Measurements from ENCODE around the gene FETUB. TPM values are rescaled to one million over a fixed set of nuclear protein-coding genes. Genes with fewer than 3 reads are reported as not detected.

The FETUB gene
- total RNA-seq, 1 donor from 2014 or later: not detected

GRCh38 chr3:186614597-186615483 lies 25.4 kb upstream of the FETUB start:
- H3K27me3 ChIP-seq: no peaks in the 10 kb centered on the region
- H3K36me3 ChIP-seq: no peaks in the 10 kb centered on the region
- no peak overlapping the region for H3K4me3 ChIP-seq
- no peaks in the 10 kb centered on the region for H3K9me3 ChIP-seq
- TF ChIP-seq CTCF (IDR thresholded peaks at IDR 0.05): peak; percentile 77 to 99 (median 97)
- peak in 1 of 2 donors; percentile 83 for DNase-seq (ENCODE audit: low spot score in 2 of 2)
- intact Hi-C loops (cut with DNase I): loop anchor here (2.0 to 10.0 kb wide), 4 partner anchors 170 to 1097 kb away; partner anchors contain the start of gene ST6GAL1
- peaks cover 2 to 4% of the 10 kb centered on the region in 2 donors for H3K4me1 ChIP-seq
- no peak overlapping the region for H3K27ac ChIP-seq

- TF ChIP-seq CTCF (IDR thresholded peaks at IDR 0.05): no peak
- Histone ChIP-seq H3K4me1 (peaks cover 2 to 4% of the 10 kb centered on the region in 2 donors), H3K4me3 (no peak overlapping the region), H3K36me3 (no peaks in the 10 kb centered on the region), H3K27me3 (no peaks in the 10 kb centered on the region), H3K27ac (no peak overlapping the region), H3K9me3 (no peaks in the 10 kb centered on the region)
- DNase-seq (ENCODE audit: low spot score in 2 of 2): no peak
- intact Hi-C loops (cut with DNase I): loop anchor here (2.0 to 10.0 kb wide), 5 partner anchors 209 to 1096 kb away; partner anchors contain the start of gene ST6GAL1
These were observed 23.9 kb upstream of the FETUB start for GRCh38 chr3:186616299-186616617.

- intact Hi-C loops (cut with DNase I): loop anchor here (1.0 to 10.0 kb wide), 6 partner anchors 50 to 1095 kb away; partner anchors contain the start of genes ST6GAL1 and TBCCD1
- no peak overlapping the region for H3K27ac ChIP-seq
- peaks cover 2 to 4% of the 10 kb centered on the region in 2 donors for H3K4me1 ChIP-seq
- TF ChIP-seq CTCF (IDR thresholded peaks at IDR 0.05): peak; percentile 86 to 93 (median 88)
- H3K9me3 ChIP-seq: no peaks in the 10 kb centered on the region
- peak; percentile 66 to 93 for DNase-seq (ENCODE audit: low spot score in 2 of 2)
- no peaks in the 10 kb centered on the region for H3K27me3 ChIP-seq
- peak overlapping the region in 1 of 2 donors; percentile 45 for H3K4me3 ChIP-seq
- no peaks in the 10 kb centered on the region for H3K36me3 ChIP-seq
These were observed 22.9 kb upstream of the FETUB start for GRCh38 chr3:186617036-186617946.

- no peaks in the 10 kb centered on the region for H3K36me3 ChIP-seq
- H3K4me3 ChIP-seq: no peak overlapping the region
- intact Hi-C loops (cut with DNase I): loop anchor here (5.0 to 10.0 kb wide), 3 partner anchors 316 to 1094 kb away; partner anchors contain the start of gene ST6GAL1
- no peak for TF ChIP-seq CTCF (IDR thresholded peaks at IDR 0.05)
- no peak for DNase-seq (ENCODE audit: low spot score in 2 of 2)
- no peaks in the 10 kb centered on the region for H3K9me3 ChIP-seq
- peaks cover 2 to 4% of the 10 kb centered on the region in 2 donors for H3K4me1 ChIP-seq
- H3K27me3 ChIP-seq: no peaks in the 10 kb centered on the region
- H3K27ac ChIP-seq: no peak overlapping the region
These were observed 21.8 kb upstream of the FETUB start for GRCh38 chr3:186618318-186618938.

GRCh38 chr3:186619787-186620212 lies 20.4 kb upstream of the FETUB start:
- H3K9me3 ChIP-seq: no peaks in the 10 kb centered on the region
- H3K4me3 ChIP-seq: no peak overlapping the region
- DNase-seq (ENCODE audit: low spot score in 2 of 2): no peak
- intact Hi-C loops (cut with DNase I): loop anchor here (5.0 to 10.0 kb wide), 3 partner anchors 315 to 1093 kb away; partner anchors contain the start of gene ST6GAL1
- H3K27me3 ChIP-seq: no peaks in the 10 kb centered on the region
- H3K27ac ChIP-seq: no peak overlapping the region
- H3K36me3 ChIP-seq: no peaks in the 10 kb centered on the region
- H3K4me1 ChIP-seq: peaks cover 2 to 4% of the 10 kb centered on the region in 2 donors
- no peak for TF ChIP-seq CTCF (IDR thresholded peaks at IDR 0.05)
